GM19025 (cell line): ENCODE measurements around the gene PAX5.
A peak's percentile ranks its signal among the peaks of the same experiment; 100 is the strongest.

ENCODE experiments used
- ATAC-seq: cut with Tn5 transposase; IDR thresholded peaks from one replicate; pipeline ENCODE4 v1.9.1; 2021; ENCODE audit warnings: mild to moderate bottlenecking, low read depth, moderate library complexity; ENCODE audit not compliant: unreplicated experiment

The PAX5 gene

GRCh38 chr9:37025823-37026112, 8.3 kb downstream of the PAX5 start:
- ATAC-seq, result no peak

GRCh38 chr9:37025071-37025822, 8.8 kb downstream of the PAX5 start:
- ATAC-seq, result no peak

GRCh38 chr9:37017546-37017945, 16.5 kb downstream of the PAX5 start:
- no peak for ATAC-seq

- no peak for ATAC-seq
Observed at GRCh38 chr9:37011530-37011929, 22.5 kb downstream of the PAX5 start.

- ATAC-seq, result no peak
Observed at GRCh38 chr9:37010976-37011375, 23.1 kb downstream of the PAX5 start.

- no peak for ATAC-seq
Observed at GRCh38 chr9:37010180-37010579, 23.9 kb downstream of the PAX5 start.

GRCh38 chr9:37007295-37007694, 26.8 kb downstream of the PAX5 start:
- ATAC-seq, result no peak

- no peak for ATAC-seq
Observed at GRCh38 chr9:37005517-37006140, 28.4 kb downstream of the PAX5 start.

GRCh38 chr9:37004424-37004935, 29.6 kb downstream of the PAX5 start:
- ATAC-seq, result no peak

- no peak for ATAC-seq
Observed at GRCh38 chr9:37002413-37003217, 31.5 kb downstream of the PAX5 start.

GRCh38 chr9:37002036-37002412, 32.0 kb downstream of the PAX5 start:
- ATAC-seq, result no peak

GRCh38 chr9:37001459-37001858, 32.6 kb downstream of the PAX5 start:
- no peak for ATAC-seq

GRCh38 chr9:36999728-37000333, 34.2 kb downstream of the PAX5 start:
- ATAC-seq, result no peak

GRCh38 chr9:36997414-36997813, 36.7 kb downstream of the PAX5 start:
- no peak for ATAC-seq

- no peak for ATAC-seq
Observed at GRCh38 chr9:36996706-36997086, 37.4 kb downstream of the PAX5 start.

GRCh38 chr9:36995927-36996705, 38.0 kb downstream of the PAX5 start:
- no peak for ATAC-seq

GRCh38 chr9:36993933-36994764, 39.9 kb downstream of the PAX5 start:
- ATAC-seq, result peak; percentile 60

- no peak for ATAC-seq
Observed at GRCh38 chr9:36992501-36993316, 41.4 kb downstream of the PAX5 start.
